HepG2 (cell line): ENCODE results near the gene CNDP1. TPM values are rescaled to one million over a fixed set of nuclear protein-coding genes. Genes with fewer than 3 reads are reported as not detected.

Experiments used
- CENPX ChIP-seq: sonication (generic); formaldehyde crosslinking; IDR thresholded peaks from 2 replicates; pipeline ENCODE4 v1.9.0; 2021; ENCODE audit warnings: mild to moderate bottlenecking, missing genetic modification reagents, moderate library complexity
- GATAD2A ChIP-seq: IDR thresholded peaks from 2 replicates; pipeline ENCODE4 v1.6.1; 2016
- HES4 ChIP-seq: sonication (generic); formaldehyde crosslinking; IDR thresholded peaks from 2 replicates; pipeline ENCODE4 v1.9.0; 2021; ENCODE audit warnings: mild to moderate bottlenecking, missing genetic modification reagents, borderline replicate concordance
- KAT7 ChIP-seq: IDR thresholded peaks from 2 replicates; pipeline ENCODE4 v1.6.1; 2018; ENCODE audit warnings: borderline replicate concordance, missing compliant biosample characterization
- KAT8 ChIP-seq: IDR thresholded peaks from 2 replicates; pipeline ENCODE4 v1.6.1; 2016; ENCODE audit warnings: missing genetic modification reagents, missing compliant biosample characterization
- KDM2A ChIP-seq: sonication (generic); formaldehyde crosslinking; IDR thresholded peaks from 2 replicates; pipeline ENCODE4 v1.4.0; 2020; ENCODE audit warnings: low read depth, missing genetic modification reagents, borderline replicate concordance
- KMT2A ChIP-seq: sonication (generic); formaldehyde crosslinking; IDR thresholded peaks from 2 replicates; pipeline ENCODE4 v1.4.0; 2020; ENCODE audit warnings: missing genetic modification reagents
- LBX2 ChIP-seq: sonication (generic); formaldehyde crosslinking; IDR thresholded peaks from 2 replicates; pipeline ENCODE4 v1.5.0; 2020; ENCODE audit warnings: missing genetic modification reagents, mild to moderate bottlenecking, borderline replicate concordance
- NFAT5 ChIP-seq: sonication (generic); formaldehyde crosslinking; IDR thresholded peaks from 2 replicates; pipeline ENCODE4 v1.4.0; 2020; ENCODE audit warnings: missing genetic modification reagents
- NFYB ChIP-seq: sonication (generic); formaldehyde crosslinking; IDR thresholded peaks from 2 replicates; pipeline ENCODE4 v1.4.0; 2020; ENCODE audit warnings: missing genetic modification reagents
- REXO4 ChIP-seq: sonication (generic); formaldehyde crosslinking; IDR thresholded peaks from 2 replicates; pipeline ENCODE4 v1.8.0; 2022; ENCODE audit warnings: missing genetic modification reagents, mild to moderate bottlenecking, borderline replicate concordance
- TGIF2 ChIP-seq: IDR thresholded peaks from 2 replicates; pipeline ENCODE4 v1.6.1; 2016; ENCODE audit warnings: control low read depth, missing compliant biosample characterization
- ZNF263 ChIP-seq: sonication (generic); formaldehyde crosslinking; IDR thresholded peaks from 2 replicates; pipeline ENCODE4 v1.4.0; 2020; ENCODE audit warnings: missing genetic modification reagents
- ZNF280B ChIP-seq: sonication (generic); formaldehyde crosslinking; IDR thresholded peaks from 2 replicates; pipeline ENCODE4 v1.5.0; 2020; ENCODE audit warnings: missing genetic modification reagents, mild to moderate bottlenecking, borderline replicate concordance
- ZNF292 ChIP-seq: sonication (generic); formaldehyde crosslinking; IDR thresholded peaks from 2 replicates; pipeline ENCODE4 v1.8.1; 2022; ENCODE audit warnings: mild to moderate bottlenecking, low read depth, missing genetic modification reagents, borderline replicate concordance
- ZNF33A ChIP-seq: sonication (generic); formaldehyde crosslinking; IDR thresholded peaks from 2 replicates; pipeline ENCODE4 v1.5.1; 2020; ENCODE audit warnings: missing genetic modification reagents, mild to moderate bottlenecking, moderate library complexity, borderline replicate concordance
- ZNF569 ChIP-seq: sonication (generic); formaldehyde crosslinking; IDR thresholded peaks from 2 replicates; pipeline ENCODE4 v1.5.0; 2020; ENCODE audit warnings: mild to moderate bottlenecking, missing genetic modification reagents, moderate library complexity, borderline replicate concordance
- ZNF784 ChIP-seq: sonication (generic); formaldehyde crosslinking; IDR thresholded peaks from 2 replicates; pipeline ENCODE4 v1.5.1; 2020; ENCODE audit warnings: missing genetic modification reagents, mild to moderate bottlenecking, borderline replicate concordance
- ZSCAN25 ChIP-seq: sonication (generic); formaldehyde crosslinking; IDR thresholded peaks from 2 replicates; pipeline ENCODE4 v1.8.0; 2022; ENCODE audit warnings: mild to moderate bottlenecking, missing genetic modification reagents
- polyA plus RNA-seq, 8 experiments: library from polyadenylated mRNA; depleted of rRNA in 3 of 8; stranded (reverse) in 7 of 8; unstranded in 1 of 8; fragments of >200 nt; fragmentation: Illumina TruSeq in 4 of 8; extraction: Trizol in 4 of 8; gene quantifications; 2 replicates each; pipeline versions ENCODE4 v1.2.1 to v1.2.3, GENCODE V29; 2011 to 2016; ENCODE audit warnings: low read depth in 4 of 8, missing spikeins in 1 of 8, mixed read lengths in 1 of 8; ENCODE audit not compliant: insufficient read depth in 1 of 8
- total RNA-seq, 5 experiments: library from RNA; depleted of rRNA; stranded (reverse); fragments of >200 nt; fragmentation: Illumina TruSeq; extraction: Trizol; gene quantifications; 2 replicates each; pipeline ENCODE4 v1.2.3, GENCODE V29; 2016; ENCODE audit warnings: low read depth in 1 of 5

CNDP1 gene
- total and polyA plus RNA-seq, 2 of the 13 experiments (the other 11 are each of a cell fraction or from before 2014, with no cell fraction given), result 0.01 TPM; not detected in 1

GRCh38 chr18:74598350-74599001, 64.2 kb downstream of the CNDP1 start (continued):
- TF ChIP-seq NFAT5 (peak; percentile 62; the same call in 1 of the 2 replicates), CENPX (CRISPR knock-in tag) (no peak), TGIF2 (CRISPR knock-in tag) (0 out of 2 replicates have a peak, but pooled peaks have one; percentile 27), KMT2A (peak; percentile 90), KDM2A (CRISPR knock-in tag) (peak; percentile 80), NFYB (CRISPR knock-in tag) (no peak), KAT8 (CRISPR knock-in tag) (peak; percentile 53; the same call in 1 of the 2 replicates), LBX2 (CRISPR knock-in tag) (0 out of 2 replicates have a peak, but pooled peaks have one; percentile 32), ZNF292 (peak; percentile 86), KAT7 (0 out of 2 replicates have a peak, but pooled peaks have one; percentile 19), ZNF784 (CRISPR knock-in tag) (peak; percentile 18; the same call in 1 of the 2 replicates), ZNF263 (CRISPR knock-in tag) (no peak; the same call in 1 of the 2 replicates), GATAD2A (peak; percentile 11; the same call in 1 of the 2 replicates), ZNF280B (CRISPR knock-in tag) (peak; percentile 77; the same call in 1 of the 2 replicates), ZSCAN25 (CRISPR knock-in tag) (peak; percentile 97), REXO4 (no peak), ZNF569 (CRISPR knock-in tag) (0 out of 2 replicates have a peak, but pooled peaks have one; percentile 28), ZNF33A (CRISPR knock-in tag) (no peak), HES4 (CRISPR knock-in tag) (peak; percentile 71; the same call in 1 of the 2 replicates)
